Suprapubic skin (tissue), 4 donors: ENCODE results near the gene TXNDC17.

Source experiments
- EP300 ChIP-seq: sonication (generic); formaldehyde crosslinking; IDR thresholded peaks from one replicate; pipeline ENCODE4 v1.6.1; 2017; ENCODE audit warnings: antibody characterized with exemption
- POLR2A ChIP-seq, 2 donors: fragments of 450-650 bp; IDR thresholded peaks; one replicate each; pipeline ENCODE4 v1.6.1; 2017; ENCODE audit warnings: antibody characterized with exemption in 2 of 2, mild to moderate bottlenecking in 2 of 2, moderate library complexity in 2 of 2
- POLR2AphosphoS5 ChIP-seq, 3 donors: sonication (generic); formaldehyde crosslinking; IDR thresholded peaks; one replicate each; pipeline ENCODE4 v1.6.1; 2017; ENCODE audit warnings: antibody characterized with exemption in 3 of 3
- TF ChIP-seq, protein P1 (sequence below), 2 donors: fragments of 200-600 bp in 1 of 2; fragments of 450-650 bp in 1 of 2; sonication (generic) in 1 of 2; IDR thresholded peaks; one replicate each; pipeline ENCODE4 v1.5.1; 2016 to 2019; ENCODE audit warnings: antibody characterized with exemption in 2 of 2, mild to moderate bottlenecking in 1 of 2, moderate library complexity in 1 of 2

- TF ChIP-seq, protein P1, sequence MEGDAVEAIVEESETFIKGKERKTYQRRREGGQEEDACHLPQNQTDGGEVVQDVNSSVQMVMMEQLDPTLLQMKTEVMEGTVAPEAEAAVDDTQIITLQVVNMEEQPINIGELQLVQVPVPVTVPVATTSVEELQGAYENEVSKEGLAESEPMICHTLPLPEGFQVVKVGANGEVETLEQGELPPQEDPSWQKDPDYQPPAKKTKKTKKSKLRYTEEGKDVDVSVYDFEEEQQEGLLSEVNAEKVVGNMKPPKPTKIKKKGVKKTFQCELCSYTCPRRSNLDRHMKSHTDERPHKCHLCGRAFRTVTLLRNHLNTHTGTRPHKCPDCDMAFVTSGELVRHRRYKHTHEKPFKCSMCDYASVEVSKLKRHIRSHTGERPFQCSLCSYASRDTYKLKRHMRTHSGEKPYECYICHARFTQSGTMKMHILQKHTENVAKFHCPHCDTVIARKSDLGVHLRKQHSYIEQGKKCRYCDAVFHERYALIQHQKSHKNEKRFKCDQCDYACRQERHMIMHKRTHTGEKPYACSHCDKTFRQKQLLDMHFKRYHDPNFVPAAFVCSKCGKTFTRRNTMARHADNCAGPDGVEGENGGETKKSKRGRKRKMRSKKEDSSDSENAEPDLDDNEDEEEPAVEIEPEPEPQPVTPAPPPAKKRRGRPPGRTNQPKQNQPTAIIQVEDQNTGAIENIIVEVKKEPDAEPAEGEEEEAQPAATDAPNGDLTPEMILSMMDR (IDR thresholded peaks at IDR 0.05): no peak
- TF ChIP-seq POLR2A (IDR thresholded peaks at IDR 0.05) (no peak), EP300 (no peak), POLR2AphosphoS5 (IDR thresholded peaks at IDR 0.05) (no peak)
These were observed 999 bp upstream of the TXNDC17 start for GRCh38 chr17:6639586-6640535.
